HepG2 (cell line): ENCODE measurements around the gene CCDC93. TPM values are rescaled to one million over a fixed set of nuclear protein-coding genes. Genes with fewer than 3 reads are reported as not detected.

ENCODE experiments used
- ATF6 ChIP-seq: sonication (generic); formaldehyde crosslinking; conservative IDR thresholded peaks from 2 replicates; pipeline ENCODE4 v1.4.0; 2020; ENCODE audit warnings: missing genetic modification reagents
- ATRX ChIP-seq: sonication (generic); formaldehyde crosslinking; IDR thresholded peaks from 2 replicates; pipeline ENCODE4 v1.4.0; 2020; ENCODE audit warnings: missing genetic modification reagents, borderline replicate concordance
- CHD2 ChIP-seq: IDR thresholded peaks from 2 replicates; pipeline ENCODE4 v1.6.1; 2011; ENCODE audit warnings: low read depth, low read length, improper control_type of control experiment
- E2F2 ChIP-seq: sonication (generic); formaldehyde crosslinking; IDR thresholded peaks from 2 replicates; pipeline ENCODE4 v1.4.0; 2020; ENCODE audit warnings: missing genetic modification reagents, borderline replicate concordance
- FIP1L1 ChIP-seq: fragments of 200-400 bp; formaldehyde crosslinking; IDR thresholded peaks from 2 replicates; pipeline ENCODE4 v1.6.1; 2018; ENCODE audit warnings: low read depth, mild to moderate bottlenecking, low read length, moderate library complexity, borderline replicate concordance; ENCODE audit not compliant: insufficient read depth
- FOXJ3 ChIP-seq: sonication (generic); formaldehyde crosslinking; IDR thresholded peaks from 2 replicates; pipeline ENCODE4 v1.4.0; 2020; ENCODE audit warnings: missing genetic modification reagents, mild to moderate bottlenecking, borderline replicate concordance
- HOXA5 ChIP-seq: sonication (generic); formaldehyde crosslinking; IDR thresholded peaks from 2 replicates; pipeline ENCODE4 v1.4.0; 2020; ENCODE audit warnings: missing genetic modification reagents
- IKZF4 ChIP-seq: sonication (generic); formaldehyde crosslinking; IDR thresholded peaks from 2 replicates; pipeline ENCODE4 v1.5.1; 2020; ENCODE audit warnings: borderline replicate concordance, mild to moderate bottlenecking, low read depth, missing genetic modification reagents; ENCODE audit errors: not compliant biosample characterization
- LCORL ChIP-seq, 2 experiments: fragments of 450-650 bp in 1 of 2; sonication (generic) in 1 of 2; formaldehyde crosslinking in 1 of 2; IDR thresholded peaks; 2 replicates each; pipeline versions ENCODE4 v1.5.0 to v1.6.1; 2017 to 2020; ENCODE audit warnings: antibody characterized with exemption in 1 of 2, missing genetic modification reagents in 1 of 2
- MIXL1 ChIP-seq: IDR thresholded peaks from 2 replicates; pipeline ENCODE4 v1.6.1; 2016
- MLX ChIP-seq: IDR thresholded peaks from 2 replicates; pipeline ENCODE4 v1.6.1; 2016
- NCOA2 ChIP-seq: sonication (generic); formaldehyde crosslinking; IDR thresholded peaks from 2 replicates; pipeline ENCODE4 v1.8.0; 2022; ENCODE audit warnings: inconsistent platforms
- NFATC3 ChIP-seq: sonication (generic); formaldehyde crosslinking; IDR thresholded peaks from 2 replicates; pipeline ENCODE4 v1.5.1; 2020; ENCODE audit warnings: mild to moderate bottlenecking, missing genetic modification reagents
- NR2F2 ChIP-seq: IDR thresholded peaks from 2 replicates; pipeline ENCODE4 v1.6.1; 2012; ENCODE audit warnings: low read depth, inconsistent platforms, borderline replicate concordance
- PCBP1 ChIP-seq: fragments of 200-400 bp; formaldehyde crosslinking; IDR thresholded peaks from 2 replicates; pipeline ENCODE4 v1.6.1; 2017; ENCODE audit warnings: mild to moderate bottlenecking, low read depth, low read length, borderline replicate concordance
- RNF2 ChIP-seq: fragments of 450-650 bp; conservative IDR thresholded peaks from 2 replicates; pipeline ENCODE4 v1.6.1; 2016; ENCODE audit warnings: low read depth
- SOX5 ChIP-seq: IDR thresholded peaks from 2 replicates; pipeline ENCODE4 v1.6.1; 2016; ENCODE audit warnings: borderline replicate concordance
- U2AF2 ChIP-seq: fragments of 200-400 bp; formaldehyde crosslinking; IDR thresholded peaks from 2 replicates; pipeline ENCODE4 v1.6.1; 2017; ENCODE audit warnings: low read depth, mild to moderate bottlenecking, low read length
- YEATS4 ChIP-seq: sonication (generic); formaldehyde crosslinking; IDR thresholded peaks from 2 replicates; pipeline ENCODE4 v1.4.0; 2020; ENCODE audit warnings: missing genetic modification reagents, borderline replicate concordance
- ZNF326 ChIP-seq: sonication (generic); formaldehyde crosslinking; IDR thresholded peaks from 2 replicates; pipeline ENCODE4 v1.4.0; 2020; ENCODE audit warnings: missing genetic modification reagents, borderline replicate concordance
- ZNF501 ChIP-seq: sonication (generic); formaldehyde crosslinking; IDR thresholded peaks from 2 replicates; pipeline ENCODE4 v1.5.1; 2020; ENCODE audit warnings: mild to moderate bottlenecking, moderate library complexity, missing genetic modification reagents
- ZNF562 ChIP-seq: sonication (generic); formaldehyde crosslinking; IDR thresholded peaks from 2 replicates; pipeline ENCODE4 v1.8.0; 2022; ENCODE audit warnings: missing genetic modification reagents, borderline replicate concordance
- ZNF567 ChIP-seq: sonication (generic); formaldehyde crosslinking; IDR thresholded peaks from 2 replicates; pipeline ENCODE4 v1.8.1; 2023; ENCODE audit warnings: mild to moderate bottlenecking, missing genetic modification reagents, borderline replicate concordance
- ZNF670 ChIP-seq: sonication (generic); formaldehyde crosslinking; IDR thresholded peaks from 2 replicates; pipeline ENCODE4 v1.8.0; 2022; ENCODE audit warnings: mild to moderate bottlenecking, missing genetic modification reagents, borderline replicate concordance
- ZNF674 ChIP-seq: sonication (generic); formaldehyde crosslinking; IDR thresholded peaks from 2 replicates; pipeline ENCODE4 v1.5.0; 2020; ENCODE audit warnings: low read depth, mild to moderate bottlenecking, missing genetic modification reagents
- ZSCAN25 ChIP-seq: sonication (generic); formaldehyde crosslinking; IDR thresholded peaks from 2 replicates; pipeline ENCODE4 v1.8.0; 2022; ENCODE audit warnings: mild to moderate bottlenecking, missing genetic modification reagents
- ZSCAN5A ChIP-seq: sonication (generic); formaldehyde crosslinking; IDR thresholded peaks from 2 replicates; pipeline ENCODE4 v1.8.0; 2022; ENCODE audit warnings: mild to moderate bottlenecking, missing genetic modification reagents, borderline replicate concordance
- polyA plus RNA-seq, 8 experiments: library from polyadenylated mRNA; depleted of rRNA in 3 of 8; stranded (reverse) in 7 of 8; unstranded in 1 of 8; fragments of >200 nt; fragmentation: Illumina TruSeq in 4 of 8; extraction: Trizol in 4 of 8; gene quantifications; 2 replicates each; pipeline versions ENCODE4 v1.2.1 to v1.2.3, GENCODE V29; 2011 to 2016; ENCODE audit warnings: low read depth in 4 of 8, missing spikeins in 1 of 8, mixed read lengths in 1 of 8; ENCODE audit not compliant: insufficient read depth in 1 of 8
- total RNA-seq, 5 experiments: library from RNA; depleted of rRNA; stranded (reverse); fragments of >200 nt; fragmentation: Illumina TruSeq; extraction: Trizol; gene quantifications; 2 replicates each; pipeline ENCODE4 v1.2.3, GENCODE V29; 2016; ENCODE audit warnings: low read depth in 1 of 5

The CCDC93 gene
- total and polyA plus RNA-seq, 2 of the 13 experiments (the other 11 are each of a cell fraction or from before 2014, with no cell fraction given) = 37.2 to 53.2 TPM

- peak; percentile 69 for TF ChIP-seq ZNF501 (CRISPR knock-in tag)
- peak; percentile 36 for TF ChIP-seq SOX5
- TF ChIP-seq MLX = no peak
- TF ChIP-seq ZSCAN5A (CRISPR knock-in tag) = no peak
- TF ChIP-seq HOXA5 (CRISPR knock-in tag) = no peak
- TF ChIP-seq E2F2 (CRISPR knock-in tag) = no peak
- no peak for TF ChIP-seq LCORL (IDR thresholded peaks at IDR 0.05)
- no peak for TF ChIP-seq LCORL (CRISPR knock-in tag; IDR thresholded peaks at IDR 0.05)
- TF ChIP-seq PCBP1 = no peak
- TF ChIP-seq MIXL1 (CRISPR knock-in tag) = no peak
- no peak for TF ChIP-seq ZNF674
- no peak for TF ChIP-seq YEATS4 (CRISPR knock-in tag)
- no peak for TF ChIP-seq ZNF670
- 0 out of 2 replicates have a peak, but pooled peaks have one; percentile 21 for TF ChIP-seq RNF2
- TF ChIP-seq ZSCAN25 (CRISPR knock-in tag) = peak; percentile 98
- no peak for TF ChIP-seq NR2F2
- no peak for TF ChIP-seq ZNF567
- TF ChIP-seq NFATC3 (CRISPR knock-in tag) = no peak
- no peak for TF ChIP-seq ATRX
- no peak for TF ChIP-seq ATF6
- no peak for TF ChIP-seq IKZF4
- TF ChIP-seq CHD2 = no peak
- TF ChIP-seq NCOA2 = peak; percentile 13; the same call in 1 of the 2 replicates
- TF ChIP-seq FIP1L1 = no peak
- TF ChIP-seq ZNF326 (CRISPR knock-in tag) = no peak
- peak; percentile 63; the same call in 1 of the 2 replicates for TF ChIP-seq FOXJ3 (CRISPR knock-in tag)
- no peak for TF ChIP-seq U2AF2
- no peak for TF ChIP-seq ZNF562 (CRISPR knock-in tag)
Observed at GRCh38 chr2:117933884-117934354, 80.0 kb downstream of the CCDC93 start (continued).
